Measurements from ENCODE around the gene MIDN. TPM values are rescaled to one million over a fixed set of nuclear protein-coding genes. Genes with fewer than 3 reads are reported as not detected.

MIDN gene
- total and polyA plus RNA-seq, 8 donors = 17.0 to 118 (median 33.2) TPM

DNA sequence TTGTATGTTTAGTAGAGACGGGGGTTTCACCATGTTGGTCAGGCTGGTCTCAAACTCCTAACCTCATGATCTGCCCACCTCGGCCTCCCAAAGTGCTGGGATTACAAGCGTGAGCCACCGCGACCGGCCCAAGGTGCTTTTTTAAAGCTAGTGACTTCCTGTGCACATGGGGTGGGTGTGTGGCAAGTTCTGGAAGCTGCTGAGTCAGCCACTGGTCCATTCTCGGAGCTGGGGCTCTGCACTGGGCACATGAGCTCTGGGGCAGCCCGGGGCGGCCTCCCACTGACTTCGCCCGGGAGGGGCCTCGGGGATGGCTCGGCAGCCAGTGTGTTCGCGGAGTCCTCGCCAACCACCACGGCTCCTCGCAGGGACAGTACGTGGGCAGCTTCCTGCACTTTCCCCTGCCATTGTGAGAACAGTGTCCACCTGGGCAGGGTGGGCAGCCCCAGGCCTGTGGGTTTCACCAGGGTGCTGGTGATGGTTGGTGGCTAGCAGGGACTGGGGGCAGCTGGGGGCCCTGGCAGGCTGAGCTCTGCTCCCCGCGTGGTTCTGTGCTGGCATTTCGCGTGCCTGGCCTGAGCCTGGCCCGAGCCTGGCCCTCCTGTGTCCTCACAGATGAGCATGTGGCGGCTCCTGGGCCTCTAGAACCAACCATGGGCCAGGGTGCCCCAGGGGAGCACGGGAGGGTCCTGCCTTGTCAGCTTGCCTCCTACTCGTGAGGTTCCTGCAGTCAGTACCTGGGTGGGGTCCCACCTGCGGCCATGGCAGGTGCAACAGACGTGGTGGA is 22.8 kb upstream of the MIDN start:
- Histone ChIP-seq H3K36me3 (peaks cover 50 to 79% (median 78%) of the 10 kb centered on the region in 4 donors), H3K4me3 (no peak overlapping the region), H3K4me1 (peaks cover 18 to 49% (median 40%) of the 10 kb centered on the region in 4 donors), H3K9me3 (no peaks in the 10 kb centered on the region), H3K27me3 (no peaks in the 10 kb centered on the region), H3K27ac (no peak overlapping the region)
- no peak for DNase-seq
- intact Hi-C loops (cut with DNase I; ENCODE audit: low total_unique reads) = no loop called here
- WGBS, 5 donors = 81 to 89% (median 87%) methylated on average over 14 to 29 of the region's 29 CpGs
- TF ChIP-seq EP300 (IDR thresholded peaks at IDR 0.05) = no peak
- TF ChIP-seq, protein P1, sequence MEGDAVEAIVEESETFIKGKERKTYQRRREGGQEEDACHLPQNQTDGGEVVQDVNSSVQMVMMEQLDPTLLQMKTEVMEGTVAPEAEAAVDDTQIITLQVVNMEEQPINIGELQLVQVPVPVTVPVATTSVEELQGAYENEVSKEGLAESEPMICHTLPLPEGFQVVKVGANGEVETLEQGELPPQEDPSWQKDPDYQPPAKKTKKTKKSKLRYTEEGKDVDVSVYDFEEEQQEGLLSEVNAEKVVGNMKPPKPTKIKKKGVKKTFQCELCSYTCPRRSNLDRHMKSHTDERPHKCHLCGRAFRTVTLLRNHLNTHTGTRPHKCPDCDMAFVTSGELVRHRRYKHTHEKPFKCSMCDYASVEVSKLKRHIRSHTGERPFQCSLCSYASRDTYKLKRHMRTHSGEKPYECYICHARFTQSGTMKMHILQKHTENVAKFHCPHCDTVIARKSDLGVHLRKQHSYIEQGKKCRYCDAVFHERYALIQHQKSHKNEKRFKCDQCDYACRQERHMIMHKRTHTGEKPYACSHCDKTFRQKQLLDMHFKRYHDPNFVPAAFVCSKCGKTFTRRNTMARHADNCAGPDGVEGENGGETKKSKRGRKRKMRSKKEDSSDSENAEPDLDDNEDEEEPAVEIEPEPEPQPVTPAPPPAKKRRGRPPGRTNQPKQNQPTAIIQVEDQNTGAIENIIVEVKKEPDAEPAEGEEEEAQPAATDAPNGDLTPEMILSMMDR (IDR thresholded peaks at IDR 0.05) = no peak
- TF ChIP-seq POLR2AphosphoS5 (IDR thresholded peaks at IDR 0.05) = no peak
- no peak for TF ChIP-seq POLR2A (IDR thresholded peaks at IDR 0.05)

DNA sequence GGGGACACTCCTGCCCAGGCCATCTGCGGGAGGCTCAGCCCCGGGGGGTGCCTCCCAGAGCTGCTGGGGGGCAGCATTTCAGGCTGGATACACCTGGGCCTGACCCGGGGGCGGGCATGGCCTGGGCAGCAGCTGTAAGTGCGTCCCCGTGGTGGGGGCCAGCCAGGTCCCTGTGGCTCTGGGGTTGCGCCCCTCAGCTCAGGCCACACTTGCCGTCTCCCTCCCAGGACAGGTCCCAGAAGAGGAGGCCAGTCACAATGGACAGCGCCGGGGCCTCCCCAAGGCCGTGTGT is 22.2 kb upstream of the MIDN start:
- intact Hi-C loops (cut with DNase I; ENCODE audit: low total_unique reads) = no loop called here
- H3K36me3 ChIP-seq = peaks cover 45 to 73% (median 73%) of the 10 kb centered on the region in 4 donors
- WGBS, 5 donors = 90 to 100% (median 97%) methylated on average over 1 to 11 of the region's 11 CpGs
- H3K4me3 ChIP-seq = no peak overlapping the region
- no peak for TF ChIP-seq EP300 (IDR thresholded peaks at IDR 0.05)
- no peak for TF ChIP-seq POLR2A (IDR thresholded peaks at IDR 0.05)
- TF ChIP-seq, protein P1 (IDR thresholded peaks at IDR 0.05) = no peak
- no peak for TF ChIP-seq POLR2AphosphoS5 (IDR thresholded peaks at IDR 0.05)
- H3K27me3 ChIP-seq = no peaks in the 10 kb centered on the region
- H3K27ac ChIP-seq = no peak overlapping the region
- H3K4me1 ChIP-seq = peaks cover 17 to 49% (median 42%) of the 10 kb centered on the region in 4 donors
- no peak for DNase-seq
- no peaks in the 10 kb centered on the region for H3K9me3 ChIP-seq

DNA sequence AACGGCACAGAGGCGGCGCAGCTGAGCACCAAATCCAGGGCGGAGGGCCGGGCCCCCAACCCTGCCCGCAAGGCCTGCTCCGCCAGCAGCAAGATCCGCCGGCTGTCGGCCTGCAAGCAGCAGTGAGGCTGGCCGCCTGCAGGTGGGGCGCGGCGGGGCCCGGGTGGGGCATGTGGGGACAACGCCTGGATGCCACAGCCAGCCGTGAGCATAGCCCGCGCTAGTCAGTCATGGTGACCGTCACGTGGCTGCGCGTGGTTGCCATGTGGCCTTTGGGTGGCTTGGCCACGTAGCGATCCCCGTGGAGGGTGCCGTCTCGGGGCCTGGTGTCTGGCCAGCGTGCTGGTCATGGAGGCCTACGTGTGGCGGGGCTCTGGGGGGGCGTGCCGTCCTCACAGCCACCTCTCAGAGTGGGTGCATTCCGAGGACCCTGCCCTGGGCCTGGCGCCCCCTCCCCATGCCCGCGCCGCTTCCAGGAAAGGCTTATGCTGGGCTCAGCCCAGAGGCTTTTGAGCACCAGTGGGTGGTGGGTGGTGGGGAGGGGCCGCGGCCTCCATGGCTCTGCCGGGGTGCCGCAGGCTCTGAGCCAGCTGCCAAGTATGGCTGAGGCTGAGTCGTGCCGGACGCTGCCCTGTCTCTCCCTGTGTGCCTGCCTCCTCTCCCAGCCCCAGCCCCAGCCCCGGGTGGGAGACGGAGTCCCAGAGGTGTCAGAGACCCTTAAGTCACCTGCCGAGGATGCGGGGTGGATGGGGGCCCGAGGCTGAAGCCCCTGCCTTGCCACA is 21.7 kb upstream of the MIDN start:
- Histone ChIP-seq H3K36me3 (peaks cover 41 to 68% (median 67%) of the 10 kb centered on the region in 4 donors), H3K9me3 (no peaks in the 10 kb centered on the region), H3K27ac (peak overlapping the region in 2 of 5 donors; percentile 46 to 63), H3K4me1 (peaks cover 16 to 49% (median 42%) of the 10 kb centered on the region in 4 donors), H3K4me3 (no peak overlapping the region), H3K27me3 (no peaks in the 10 kb centered on the region)
- DNase-seq = peak in 1 of 2 donors; percentile 56
- intact Hi-C loops (cut with DNase I; ENCODE audit: low total_unique reads) = no loop called here
- TF ChIP-seq POLR2AphosphoS5 (IDR thresholded peaks at IDR 0.05) (no peak), POLR2A (IDR thresholded peaks at IDR 0.05) (no peak), EP300 (IDR thresholded peaks at IDR 0.05) (no peak)
- WGBS, 5 donors = 87 to 91% (median 90%) methylated on average over 33 to 50 of the region's 50 CpGs

DNA sequence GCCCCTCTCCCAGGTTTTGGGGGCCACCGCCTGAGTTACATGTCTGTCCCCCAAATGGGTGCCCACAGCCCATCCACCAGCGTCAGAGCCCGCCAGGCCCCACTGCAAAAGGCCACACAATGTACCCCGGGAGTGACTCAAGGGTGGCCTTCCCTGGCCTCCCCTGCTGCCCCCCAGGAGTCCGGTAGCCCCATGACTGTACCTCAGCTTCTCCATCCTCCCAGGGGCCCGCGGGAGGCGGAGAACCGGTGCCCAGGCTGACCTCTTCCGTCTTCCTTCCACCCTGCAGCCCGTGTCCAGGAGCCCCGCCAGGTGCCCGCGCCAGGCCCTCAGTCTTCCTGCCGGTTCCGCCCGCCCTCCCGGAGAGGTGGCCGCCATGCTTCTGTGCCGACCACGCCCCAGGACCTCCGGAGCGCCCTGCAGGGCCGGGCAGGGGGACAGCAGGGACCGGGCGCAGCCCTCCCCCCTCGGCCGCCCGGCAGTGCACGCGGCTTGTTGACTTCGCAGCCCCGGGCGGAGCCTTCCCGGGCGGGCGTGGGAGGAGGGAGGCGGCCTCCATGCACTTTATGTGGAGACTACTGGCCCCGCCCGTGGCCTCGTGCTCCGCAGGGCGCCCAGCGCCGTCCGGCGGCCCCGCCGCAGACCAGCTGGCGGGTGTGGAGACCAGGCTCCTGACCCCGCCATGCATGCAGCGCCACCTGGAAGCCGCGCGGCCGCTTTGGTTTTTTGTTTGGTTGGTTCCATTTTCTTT is 20.9 kb upstream of the MIDN start:
- WGBS, 5 donors = 37 to 66% (median 55%) methylated on average over 39 to 56 of the region's 56 CpGs

More for the DNA sequence above, 20.9 kb upstream of the MIDN start:
- no peaks in the 10 kb centered on the region for H3K27me3 ChIP-seq
- DNase-seq = peak; percentile 77 to 83
- no peak overlapping the region for H3K4me3 ChIP-seq
- peak overlapping the region in 4 of 5 donors; percentile 43 to 63 (median 50) for H3K27ac ChIP-seq
- peaks cover 22 to 49% (median 43%) of the 10 kb centered on the region in 4 donors for H3K4me1 ChIP-seq
- intact Hi-C loops (cut with DNase I; ENCODE audit: low total_unique reads) = no loop called here
- H3K9me3 ChIP-seq = no peaks in the 10 kb centered on the region
- TF ChIP-seq POLR2A (IDR thresholded peaks at IDR 0.05) (no peak), POLR2AphosphoS5 (IDR thresholded peaks at IDR 0.05) (peak in 1 of 3 donors; percentile 61), EP300 (IDR thresholded peaks at IDR 0.05) (no peak)
- TF ChIP-seq, protein P1 (IDR thresholded peaks at IDR 0.05) = peak in 1 of 7 experiments; percentile 9
- H3K36me3 ChIP-seq = peaks cover 34 to 60% (median 60%) of the 10 kb centered on the region in 4 donors
